Fibroblast of pulmonary artery (primary cell): ENCODE results near the gene SULT1C2.

Experiments
- DNase-seq: peaks from one replicate; pipeline ENCODE4 v3.0.0-alpha.2; 2010; ENCODE audit warnings: low read depth
- H3K4me3 ChIP-seq: replicated peaks from 2 replicates; pipeline ENCODE4 v1.5.1; 2011; ENCODE audit warnings: low read depth, mild to moderate bottlenecking, control low read depth, low read length, moderate library complexity
- CTCF ChIP-seq: IDR thresholded peaks from 2 replicates; pipeline ENCODE4 v1.5.1; 2011; ENCODE audit warnings: mild to moderate bottlenecking, control low read depth, low read length, inconsistent platforms; ENCODE audit errors: missing control alignments

The SULT1C2 gene

GRCh38 chr2:108260773-108261172 lies 27.9 kb upstream of the SULT1C2 start:
- H3K4me3 ChIP-seq = no peak overlapping the region
- TF ChIP-seq CTCF = no peak
- no peak for DNase-seq

- no peak for DNase-seq
- TF ChIP-seq CTCF = no peak
- H3K4me3 ChIP-seq = no peak overlapping the region
These were observed 26.7 kb upstream of the SULT1C2 start for GRCh38 chr2:108262036-108262435.

- no peak for TF ChIP-seq CTCF
- H3K4me3 ChIP-seq = no peak overlapping the region
- no peak for DNase-seq
These were observed 25.3 kb upstream of the SULT1C2 start for GRCh38 chr2:108263401-108263800.

GRCh38 chr2:108266218-108266617 lies 22.5 kb upstream of the SULT1C2 start:
- H3K4me3 ChIP-seq = no peak overlapping the region
- TF ChIP-seq CTCF = no peak
- DNase-seq = no peak

GRCh38 chr2:108267101-108267500 lies 21.6 kb upstream of the SULT1C2 start:
- peak; percentile 56 for DNase-seq
- TF ChIP-seq CTCF = no peak
- no peak overlapping the region for H3K4me3 ChIP-seq

- H3K4me3 ChIP-seq = no peak overlapping the region
- DNase-seq = peak; percentile 51
- no peak for TF ChIP-seq CTCF
These were observed 20.7 kb upstream of the SULT1C2 start for GRCh38 chr2:108268001-108268400.

GRCh38 chr2:108270346-108270745 lies 18.3 kb upstream of the SULT1C2 start:
- no peak for DNase-seq
- H3K4me3 ChIP-seq = no peak overlapping the region
- TF ChIP-seq CTCF = no peak
